NCI-H128 (cell line): ENCODE data around the gene RFC5.

ENCODE experiments used
- DNase-seq: peaks from one replicate; lab custom pipeline; 2025; ENCODE audit not compliant: unreplicated experiment; lab: John Stamatoyannopoulos, UW

RFC5 gene

DNA sequence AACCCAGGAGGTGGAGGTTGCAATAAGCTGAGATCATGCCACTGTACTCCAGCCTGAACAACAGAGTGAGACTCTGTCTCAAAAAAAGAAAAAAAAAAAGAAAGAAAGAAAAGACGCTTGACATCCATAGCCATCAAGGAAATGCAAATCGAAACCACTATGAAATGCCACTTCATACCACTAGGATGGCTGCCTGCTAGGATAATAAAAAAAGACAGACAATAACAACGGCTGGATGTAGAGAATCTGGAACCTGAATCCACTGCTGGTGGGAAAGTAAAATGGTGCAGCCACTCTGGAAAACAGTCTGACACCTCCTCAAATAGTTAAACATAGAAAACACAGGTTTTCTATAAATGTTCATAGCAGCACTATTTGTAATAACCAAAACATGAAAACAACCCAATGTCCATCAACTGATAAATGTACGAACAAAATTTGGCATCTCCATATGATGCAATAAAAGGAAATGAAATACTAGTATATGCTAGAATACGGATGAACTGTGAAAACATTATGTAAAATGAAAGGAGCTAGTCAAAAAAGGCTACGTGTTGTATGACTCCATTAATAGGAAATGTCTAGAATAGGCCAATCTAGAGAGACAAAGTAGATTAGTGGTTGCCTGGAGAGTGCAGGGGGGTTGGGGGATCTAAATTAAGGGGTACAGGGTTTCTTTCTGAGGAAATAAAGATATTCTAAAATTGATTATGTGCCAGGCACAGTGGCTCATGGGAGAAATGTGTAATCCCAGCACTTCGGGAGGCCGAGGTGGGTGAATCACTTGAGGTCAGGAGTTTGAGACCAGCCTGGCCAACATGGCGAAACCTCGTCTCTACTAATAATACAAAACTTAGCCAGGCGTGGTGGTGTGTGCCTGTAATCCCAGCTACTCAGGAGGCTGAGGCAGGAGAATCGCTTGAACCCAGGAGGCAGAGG is 34.7 kb downstream of the RFC5 start:
- DNase-seq = no peak

DNA sequence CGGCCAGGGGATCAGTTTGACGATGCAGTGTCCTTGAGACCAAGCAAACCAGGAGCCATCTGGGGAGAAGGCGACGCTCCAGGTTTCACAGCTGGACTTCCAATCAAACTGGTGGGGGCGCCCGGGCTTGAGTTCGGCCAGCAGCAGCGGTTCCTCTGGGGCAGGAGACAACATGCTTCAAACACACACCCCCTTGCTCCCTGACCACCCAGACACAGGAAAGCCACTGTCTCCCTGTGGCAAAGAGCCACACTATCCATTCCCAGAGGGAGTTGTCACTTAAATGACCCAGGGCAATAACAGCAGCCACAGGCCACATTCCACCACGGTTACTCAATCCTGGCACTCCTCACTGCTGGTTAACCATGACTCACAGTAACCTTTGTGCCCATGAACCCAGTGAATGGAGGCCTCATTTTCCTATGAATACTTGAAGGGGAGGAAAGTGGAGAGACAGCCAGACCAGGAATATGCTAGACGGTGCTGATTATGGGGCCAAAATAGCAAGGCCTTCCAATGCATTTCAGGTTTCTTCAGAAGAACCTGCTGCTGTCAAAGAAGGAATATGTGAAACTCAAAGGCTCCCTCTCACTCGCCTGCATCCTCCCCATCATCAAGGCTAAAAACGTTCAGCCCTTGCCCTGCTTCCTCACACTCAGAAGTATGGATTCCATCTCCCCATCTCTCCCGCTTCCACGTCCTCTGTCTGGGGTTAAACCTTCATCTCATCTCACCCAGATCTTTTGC is 36.0 kb downstream of the RFC5 start:
- no peak for DNase-seq

DNA sequence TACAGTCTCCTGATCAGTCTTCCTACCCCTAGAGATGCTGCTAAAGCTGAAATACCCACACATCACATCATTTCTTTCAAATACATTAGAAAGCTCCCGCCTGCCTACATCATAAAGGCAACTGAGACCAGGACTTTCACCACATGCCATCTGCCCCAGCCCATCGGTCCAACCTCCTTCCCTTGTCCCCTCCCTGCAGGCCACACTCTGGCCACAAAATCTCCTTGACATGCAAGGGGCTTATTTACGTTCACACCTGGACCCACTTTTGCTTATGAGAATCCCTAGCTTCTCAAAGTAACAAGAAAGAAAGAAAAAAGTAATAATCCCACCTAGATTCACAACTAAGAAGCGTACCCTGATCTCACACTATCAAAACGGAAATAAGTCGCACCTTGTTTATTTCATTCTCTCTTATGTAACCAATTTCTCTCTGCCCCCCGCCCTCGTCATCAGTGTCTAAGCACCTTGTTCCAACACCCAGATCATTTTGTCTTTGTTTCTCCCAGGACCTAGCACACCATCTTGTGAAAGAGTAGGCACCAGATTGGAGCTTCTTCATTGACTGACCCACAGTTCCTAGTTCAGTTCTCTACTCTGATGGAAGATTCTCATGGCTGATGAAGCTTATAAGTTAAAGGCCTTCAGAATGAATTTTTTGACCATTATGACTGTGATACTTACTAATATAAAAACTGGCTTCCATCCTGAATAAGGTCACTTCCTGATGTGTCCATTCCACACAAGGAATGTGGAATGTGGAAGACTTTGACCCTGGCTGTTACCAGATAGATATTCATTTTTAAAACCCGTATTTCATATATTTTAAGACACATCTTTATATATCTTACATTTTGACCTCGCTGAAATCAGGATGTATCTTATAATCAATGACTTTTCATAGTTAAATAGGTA is 36.8 kb downstream of the RFC5 start:
- no peak for DNase-seq

DNA sequence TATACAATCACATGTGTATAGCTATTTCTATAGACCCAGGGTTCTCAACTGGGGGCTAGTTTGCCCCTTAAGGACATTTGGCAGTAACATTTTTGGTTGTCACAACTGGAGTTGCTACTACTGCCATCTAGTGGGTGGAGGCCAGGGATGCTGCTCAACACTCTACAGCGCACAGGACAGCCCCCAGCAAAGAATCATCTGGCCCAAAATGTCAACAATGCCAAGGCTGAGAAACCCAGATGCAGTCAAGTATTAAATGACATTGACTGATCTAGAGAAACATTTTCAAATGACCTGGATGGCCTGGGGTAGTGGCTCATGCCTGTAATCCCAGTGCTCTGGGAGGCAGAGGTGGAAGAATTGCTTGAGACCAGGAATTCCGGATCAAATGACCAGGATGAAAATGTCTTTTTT is 38.6 kb downstream of the RFC5 start:
- no peak for DNase-seq

DNA sequence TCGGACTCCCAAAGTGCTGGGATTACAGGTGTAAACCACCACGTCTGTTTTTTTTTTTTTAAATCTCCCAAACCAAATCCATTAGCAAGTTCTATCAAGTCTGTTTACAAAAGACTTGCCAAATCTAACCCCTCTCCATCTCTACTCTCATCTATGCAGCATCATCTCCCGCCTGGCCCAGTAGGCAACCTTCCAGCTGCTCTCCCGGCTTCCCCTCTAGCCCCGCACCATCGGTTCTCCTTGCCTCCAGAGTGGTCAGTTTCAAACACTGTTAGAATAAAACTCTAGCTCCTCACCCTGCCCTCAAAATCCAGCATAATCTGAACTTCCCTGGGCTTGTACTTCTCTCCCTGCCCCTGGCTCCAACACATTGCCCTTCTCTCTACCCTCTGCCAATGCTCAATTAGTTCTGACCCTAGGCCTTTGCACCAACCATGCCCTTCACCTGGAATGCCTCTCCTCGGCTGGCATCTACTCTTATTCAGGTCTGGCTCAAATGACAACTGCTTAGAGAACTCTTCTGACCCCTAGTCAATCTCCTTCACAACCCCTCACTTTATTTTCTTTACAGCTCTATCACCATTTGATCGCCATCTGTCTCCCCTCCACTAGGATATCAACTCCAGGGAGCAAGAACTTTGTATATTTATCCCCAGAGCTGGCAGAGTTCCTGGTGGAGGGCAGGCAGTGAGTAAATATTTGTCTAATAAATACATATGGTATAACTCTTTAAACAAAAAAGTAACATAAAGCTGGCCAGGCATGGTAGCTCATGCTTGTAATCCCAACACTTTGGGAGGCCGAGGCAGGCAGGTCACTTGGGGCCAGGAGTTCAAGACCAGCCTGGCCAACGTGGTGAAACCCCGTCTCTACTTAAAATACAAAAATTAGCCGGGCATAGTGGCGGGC is 39.6 kb downstream of the RFC5 start:
- no peak for DNase-seq

DNA sequence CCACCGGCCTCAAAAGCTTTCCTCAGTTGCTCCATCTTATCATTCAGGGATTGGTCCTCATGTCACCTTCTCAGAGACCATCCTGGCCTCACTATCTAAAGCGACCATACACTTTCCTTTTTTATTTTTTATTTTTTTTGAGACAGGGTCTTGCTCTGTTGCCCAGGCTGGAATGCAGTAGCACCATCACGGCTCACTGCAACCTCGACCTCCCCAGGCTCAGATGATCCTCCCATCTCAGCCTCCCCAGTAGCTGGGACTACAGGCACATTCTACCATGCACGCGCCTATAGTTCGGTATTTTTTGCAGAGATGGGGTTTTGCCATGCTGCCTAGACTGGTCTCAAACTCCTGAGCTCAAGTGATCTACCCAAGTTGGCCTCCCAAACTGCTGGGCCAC is 41.7 kb downstream of the RFC5 start:
- DNase-seq = no peak

DNA sequence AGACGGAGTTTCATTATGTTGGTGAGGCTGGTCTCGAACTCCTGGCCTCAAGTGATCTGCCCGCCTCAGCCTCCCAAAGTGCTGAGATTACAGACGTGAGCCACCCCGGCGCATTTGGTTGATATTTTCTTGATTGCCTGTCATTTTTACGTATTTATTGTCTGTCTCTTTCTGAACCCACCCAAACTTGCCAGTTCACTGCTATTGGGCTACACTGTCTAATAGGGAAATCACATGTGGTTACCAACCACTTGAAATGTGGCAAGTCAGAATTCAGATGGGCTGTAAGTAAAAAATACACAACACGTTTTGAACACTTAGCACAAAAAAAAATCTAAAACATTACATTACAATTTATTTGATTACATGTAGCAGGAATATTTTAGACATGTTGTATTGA is 42.4 kb downstream of the RFC5 start:
- DNase-seq = no peak

DNA sequence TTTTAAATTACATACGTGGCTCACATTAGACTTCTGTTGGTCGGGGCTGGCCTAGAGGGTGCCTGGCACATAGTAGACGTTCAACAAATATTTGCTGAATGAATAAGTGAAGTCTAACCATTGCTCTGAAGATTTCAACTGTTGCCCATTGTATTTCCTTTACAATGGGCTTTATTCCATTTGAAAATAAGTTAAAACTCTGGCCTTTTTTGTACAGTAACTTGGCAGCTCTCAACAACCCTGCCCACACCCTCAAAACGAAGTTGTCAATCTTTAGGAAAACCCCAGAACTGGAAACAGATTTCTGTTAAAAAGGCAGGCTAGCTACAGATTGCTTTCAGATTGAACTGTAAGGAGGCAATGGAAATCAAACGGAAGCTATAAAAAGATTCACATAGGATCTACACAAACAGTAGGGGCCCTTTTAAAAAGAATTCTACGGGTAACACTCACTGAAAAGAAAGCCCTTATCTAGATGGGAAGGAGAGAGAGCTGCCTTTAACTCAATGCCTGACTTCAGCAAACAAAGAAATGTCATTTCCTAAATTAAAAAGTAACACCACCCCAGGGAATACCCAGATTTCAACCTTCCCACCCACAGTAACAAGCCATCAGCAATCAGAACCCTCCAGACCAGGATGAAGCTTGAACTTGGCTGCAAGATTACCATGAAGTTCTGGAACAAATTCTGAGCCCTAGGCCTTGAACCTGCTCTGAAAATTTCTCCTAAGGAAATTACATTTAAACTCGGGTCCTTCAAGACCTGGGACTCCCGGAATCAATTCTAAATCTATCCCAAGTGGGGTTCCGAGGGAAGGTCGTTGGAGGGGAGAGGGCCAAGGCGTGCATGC is 43.1 kb downstream of the RFC5 start:
- no peak for DNase-seq

DNA sequence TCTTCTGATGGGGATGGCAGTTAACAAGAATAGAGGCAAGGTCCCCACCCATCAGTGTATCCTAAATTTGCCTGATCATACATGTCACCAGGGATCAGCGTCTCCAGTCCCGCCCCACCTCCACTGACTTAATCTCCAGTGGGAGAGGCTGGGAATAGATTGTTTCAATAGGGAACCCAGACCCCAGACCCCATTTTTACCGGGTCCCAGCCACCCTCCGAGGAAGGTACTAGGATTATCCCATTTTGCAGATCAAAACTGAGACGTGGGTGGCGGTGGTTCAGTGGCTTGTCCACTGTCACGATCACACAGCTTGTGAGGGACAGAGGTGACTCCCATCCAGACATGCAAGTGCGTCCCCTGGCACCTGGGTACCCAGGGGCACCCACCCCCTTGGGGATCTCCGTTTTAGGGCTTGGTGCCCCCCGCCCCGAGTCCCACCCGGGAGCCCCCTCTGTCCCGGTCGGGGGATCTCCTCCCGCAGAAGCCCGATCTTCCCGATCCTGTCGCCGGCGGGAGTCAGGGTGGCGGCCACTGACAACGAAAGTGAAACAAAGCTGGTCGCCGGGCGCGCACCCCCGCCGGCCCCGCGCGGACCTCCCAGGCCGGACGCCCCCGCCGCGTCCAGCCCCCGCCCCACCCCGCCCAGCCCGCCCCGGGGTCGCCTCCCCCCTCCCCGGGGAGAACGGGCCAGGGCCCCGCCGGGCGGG is 44.0 kb downstream of the RFC5 start:
- no peak for DNase-seq

DNA sequence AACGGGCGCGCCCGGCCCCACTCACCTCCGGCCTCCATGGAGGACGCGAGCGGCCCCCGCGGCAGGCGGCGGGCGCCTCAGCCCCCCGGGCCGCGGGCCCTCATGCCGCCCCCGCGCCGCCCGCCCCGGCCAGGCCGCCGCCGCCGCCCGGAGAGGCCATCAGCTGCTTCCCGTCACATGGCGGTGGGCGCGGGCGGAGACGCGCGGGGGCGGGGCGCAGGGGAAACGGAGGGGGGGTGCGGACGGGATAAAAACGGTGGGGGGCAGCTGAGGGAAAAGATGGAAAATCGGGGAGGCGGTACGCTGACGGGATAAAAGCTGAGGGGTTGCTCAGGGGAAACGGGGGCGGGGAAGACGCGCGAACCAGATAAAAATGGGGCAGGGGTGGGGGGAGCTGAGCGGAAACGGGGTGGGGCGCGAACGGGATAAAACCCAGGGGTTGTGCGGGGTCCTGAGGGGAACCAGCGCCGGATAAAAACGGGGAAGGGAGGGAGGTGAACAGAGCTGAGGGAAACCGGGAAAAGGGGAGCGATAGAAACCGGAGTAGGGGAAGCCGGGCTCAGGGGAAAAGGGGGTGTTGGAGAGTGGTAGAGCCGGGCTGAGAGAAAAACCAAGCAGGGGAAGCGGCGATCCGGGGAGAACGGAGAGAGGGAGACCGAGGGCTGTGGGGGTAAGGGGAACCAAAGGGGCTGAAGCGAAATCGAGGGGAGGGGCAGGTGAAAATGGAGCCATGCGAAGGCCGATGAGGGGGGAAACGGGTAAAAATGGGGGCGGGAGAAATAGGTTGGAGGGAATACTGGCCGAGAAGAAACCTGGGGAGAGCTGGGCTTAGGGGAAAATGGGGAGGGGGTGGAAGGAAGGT is 44.7 kb downstream of the RFC5 start, which contains the start of gene WSB2:
Gene WSB2, minus strand, starts transcription at position 169 of the 862 bp plus-strand sequence. Its CDS starts 131 bp downstream, at position 38.
- no peak for DNase-seq

DNA sequence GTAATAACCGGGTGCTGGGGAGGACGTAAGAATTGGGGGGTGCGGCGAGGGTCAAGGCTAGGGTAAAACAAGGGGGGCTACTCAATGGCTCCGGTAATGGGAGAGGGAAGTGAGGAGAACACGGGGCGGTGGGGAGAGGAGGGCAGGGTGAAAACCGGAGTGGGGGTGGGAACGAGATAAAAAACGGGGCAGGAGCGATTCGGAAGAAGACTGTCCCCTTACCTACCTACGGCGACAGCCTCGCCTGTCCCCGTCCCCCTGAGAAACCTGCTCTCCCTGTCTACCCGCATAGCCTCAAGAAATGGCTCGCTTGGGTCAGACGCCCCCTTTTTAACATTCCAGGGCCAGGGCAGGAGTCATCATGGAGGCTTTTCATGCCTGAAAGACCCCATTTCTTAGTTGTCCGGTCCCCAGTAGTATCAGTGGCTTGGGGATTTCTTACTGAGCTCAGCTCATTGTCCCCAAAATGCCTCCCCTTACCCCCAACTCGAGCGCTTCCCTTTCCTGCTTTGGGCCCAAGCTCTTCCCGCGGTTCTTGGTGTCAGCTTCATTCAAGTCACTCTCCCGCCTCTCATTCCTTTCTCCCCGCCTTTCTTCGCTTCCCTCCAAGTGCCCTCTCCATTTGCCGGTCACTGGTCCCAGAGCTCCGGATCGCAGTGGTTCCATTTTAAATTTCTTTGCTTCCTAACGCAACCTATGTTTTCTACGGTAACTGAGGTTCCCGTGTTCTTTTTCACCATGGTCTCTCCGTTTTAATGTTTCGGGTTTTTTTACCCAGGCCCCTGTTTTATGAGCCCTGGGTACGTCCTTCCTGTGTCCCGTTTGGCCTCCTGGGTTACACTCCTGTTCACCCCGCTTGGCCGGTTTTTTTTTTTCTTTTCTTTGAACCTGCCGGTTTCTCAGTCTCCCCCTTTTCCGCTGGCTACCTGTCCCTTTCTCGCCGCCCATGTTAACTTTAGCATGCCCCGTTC is 45.7 kb downstream of the RFC5 start:
- no peak for DNase-seq

DNA sequence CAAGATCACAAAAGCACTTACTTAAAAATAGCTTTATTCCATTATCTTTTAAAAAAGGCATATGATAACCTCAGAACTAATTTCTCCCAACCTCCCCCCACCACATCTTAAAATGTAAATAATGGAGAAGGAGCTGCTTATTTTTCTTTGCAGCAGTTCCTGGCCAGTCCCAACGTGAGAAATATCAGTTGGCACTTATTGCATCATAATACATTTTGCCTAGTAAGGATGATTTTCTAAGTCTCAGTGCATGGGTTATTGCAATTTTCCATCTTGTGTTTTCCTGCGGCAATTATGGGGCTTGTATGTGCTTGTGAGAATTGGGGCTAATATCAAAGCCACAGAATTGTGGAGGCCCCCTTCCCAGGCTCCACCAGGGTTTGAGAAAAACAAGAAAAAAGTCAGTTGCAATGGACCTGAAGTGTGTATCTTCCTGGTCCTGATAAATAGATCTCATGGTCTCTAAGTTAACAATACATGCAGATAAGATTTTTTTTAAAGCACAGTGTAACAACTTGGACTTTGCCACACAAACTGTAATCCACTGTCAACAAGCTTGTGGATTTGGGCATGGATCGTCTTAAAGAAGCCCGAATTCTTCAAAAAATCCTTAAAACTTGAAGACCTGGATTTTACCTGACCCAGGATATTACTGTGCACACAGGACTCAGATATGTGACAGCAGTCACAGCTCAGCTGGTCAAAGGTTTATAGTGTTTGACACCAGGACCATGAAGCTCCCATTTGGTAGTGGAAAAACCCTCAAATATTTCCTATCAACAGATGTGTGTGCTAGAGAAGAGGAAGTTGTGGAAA is 47.3 kb downstream of the RFC5 start:
- no peak for DNase-seq

DNA sequence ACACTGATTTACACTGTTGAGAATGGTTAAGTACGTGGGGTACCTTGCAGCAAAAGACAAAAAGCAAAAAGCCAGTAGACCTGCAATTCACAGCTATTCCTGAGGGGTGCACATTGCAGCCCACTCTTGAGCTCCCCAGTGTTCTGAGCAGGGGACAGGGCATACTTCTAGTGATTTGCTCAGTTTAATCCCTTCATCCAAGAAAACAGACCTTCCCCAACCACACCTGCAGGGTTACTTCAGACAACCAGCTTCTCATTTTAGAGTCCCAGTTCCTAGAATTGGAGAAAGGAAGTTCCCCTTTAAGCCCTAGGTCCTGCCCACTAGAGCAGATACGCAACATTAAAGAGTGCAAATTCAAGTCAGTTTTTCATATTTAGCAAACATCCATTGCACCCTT is 48.1 kb downstream of the RFC5 start:
- DNase-seq = no peak

DNA sequence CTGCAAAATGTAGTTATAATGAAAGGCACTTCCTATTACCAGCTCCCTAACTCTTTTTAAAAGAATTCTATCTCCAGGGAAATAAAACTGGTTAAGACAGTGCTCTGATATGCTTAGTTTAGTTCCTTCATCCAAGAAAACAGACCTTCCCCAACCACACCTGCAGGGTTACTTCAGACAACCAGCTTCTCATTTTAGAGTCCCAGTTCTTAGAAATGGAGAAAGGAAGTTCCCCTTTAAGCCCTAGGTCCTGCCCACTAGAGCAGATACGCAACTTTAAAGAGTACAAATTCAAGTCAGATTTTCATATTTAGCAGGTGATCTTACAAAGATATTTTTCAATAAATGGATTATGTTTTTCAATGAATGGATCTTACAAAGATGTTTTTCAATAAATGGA is 48.9 kb downstream of the RFC5 start:
- DNase-seq = no peak

DNA sequence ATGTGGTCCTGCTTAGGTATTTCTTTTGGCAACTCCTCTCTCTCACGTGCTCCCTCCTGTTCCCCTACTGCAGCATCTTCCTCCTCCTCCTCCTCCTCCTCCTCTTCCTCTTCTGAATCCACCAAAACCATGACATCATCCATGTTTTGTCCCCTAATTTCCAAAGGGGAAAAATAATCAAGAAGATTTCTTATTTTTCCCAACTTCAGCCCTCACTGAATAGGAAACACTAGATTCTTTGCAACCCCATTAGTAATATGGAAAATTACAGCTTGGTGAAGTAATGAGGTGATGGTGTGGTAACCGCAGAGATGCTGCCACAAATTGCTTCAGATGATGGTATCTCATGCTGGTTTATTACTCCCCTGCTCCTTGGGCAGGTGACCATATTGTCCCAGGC is 51.9 kb downstream of the RFC5 start:
- no peak for DNase-seq

DNA sequence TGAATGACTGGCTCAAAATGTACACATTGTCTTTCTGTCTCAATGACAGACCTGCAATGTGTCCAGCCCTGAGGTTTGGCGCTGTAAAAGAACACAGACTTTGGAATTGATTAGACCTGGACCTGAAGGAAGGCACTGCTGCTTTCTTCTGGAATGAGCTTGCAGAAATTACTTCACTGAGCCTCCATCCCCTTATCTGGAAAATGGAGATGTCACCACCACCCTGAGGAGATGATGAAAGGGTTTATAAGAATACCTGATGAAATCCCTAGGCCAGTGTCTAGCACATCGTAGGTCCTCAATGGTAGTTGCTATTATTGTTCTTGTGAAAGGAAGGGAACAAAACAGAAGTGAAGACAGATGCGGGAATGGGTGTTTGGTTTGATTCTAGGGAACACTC is 54.1 kb downstream of the RFC5 start:
- no peak for DNase-seq
